TTC549 (cell line): Measurements from ENCODE around the gene DNAH6.

Source experiments
- FAIRE-seq: peaks from 2 replicates; lab custom pipeline; 2012; peaks lifted over from hg19 to GRCh38; lab: Jason Lieb, UNC

DNAH6 gene

GRCh38 chr2:84701880-84702279, 185.6 kb downstream of the DNAH6 start:
- no peak for FAIRE-seq

DNA sequence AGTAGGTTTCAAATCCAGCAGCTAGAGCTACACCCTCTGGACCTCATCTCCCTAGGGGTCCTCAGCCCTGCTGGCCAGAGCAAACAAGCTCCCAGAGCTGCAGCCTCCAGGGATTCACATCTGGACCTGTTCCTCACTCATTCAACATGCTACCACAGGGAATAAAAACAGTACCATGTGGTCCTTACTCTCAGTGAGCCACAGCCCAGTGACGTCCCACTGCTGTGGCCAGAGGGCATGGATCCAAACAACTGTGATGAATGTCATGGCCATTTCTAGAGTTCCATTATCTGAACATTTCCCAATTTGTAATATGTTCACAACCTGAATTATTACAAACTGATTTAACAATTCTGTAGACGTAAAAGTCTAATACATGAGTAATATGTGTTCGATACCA, 186.6 kb downstream of the DNAH6 start:
- FAIRE-seq: no peak

DNA sequence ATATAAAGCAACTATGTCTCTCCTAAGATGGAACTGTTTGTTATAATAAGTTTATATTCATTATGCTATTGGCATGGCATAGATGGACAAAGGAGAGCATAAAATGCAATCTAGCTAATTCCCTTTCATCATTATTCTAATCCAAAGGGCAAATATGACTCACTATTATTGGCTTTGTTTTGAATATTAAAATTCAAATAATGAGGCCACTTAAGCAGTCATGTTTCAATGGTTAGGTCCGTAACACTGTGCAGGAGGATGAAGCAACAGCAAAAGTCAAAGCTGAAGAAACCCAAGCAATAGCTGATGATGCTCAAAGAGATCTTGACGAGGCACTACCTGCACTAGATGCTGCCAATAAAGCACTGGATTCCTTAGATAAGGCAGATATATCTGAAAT, 187.5 kb downstream of the DNAH6 start:
- FAIRE-seq: no peak

- no peak for FAIRE-seq
These were observed 188.4 kb downstream of the DNAH6 start for GRCh38 chr2:84704505-84705244.

- no peak for FAIRE-seq
These were observed 189.6 kb downstream of the DNAH6 start for GRCh38 chr2:84705858-84706257.

GRCh38 chr2:84708442-84708841, 192.1 kb downstream of the DNAH6 start:
- no peak for FAIRE-seq

- FAIRE-seq: no peak
These were observed 195.4 kb downstream of the DNAH6 start for GRCh38 chr2:84711651-84712050.

GRCh38 chr2:84713441-84713840, 197.1 kb downstream of the DNAH6 start:
- FAIRE-seq: no peak

- no peak for FAIRE-seq
These were observed 200.3 kb downstream of the DNAH6 start for GRCh38 chr2:84716564-84716963.

GRCh38 chr2:84717302-84717701, 201.0 kb downstream of the DNAH6 start:
- no peak for FAIRE-seq

- no peak for FAIRE-seq
These were observed 203.1 kb downstream of the DNAH6 start for GRCh38 chr2:84719434-84719833.

DNA sequence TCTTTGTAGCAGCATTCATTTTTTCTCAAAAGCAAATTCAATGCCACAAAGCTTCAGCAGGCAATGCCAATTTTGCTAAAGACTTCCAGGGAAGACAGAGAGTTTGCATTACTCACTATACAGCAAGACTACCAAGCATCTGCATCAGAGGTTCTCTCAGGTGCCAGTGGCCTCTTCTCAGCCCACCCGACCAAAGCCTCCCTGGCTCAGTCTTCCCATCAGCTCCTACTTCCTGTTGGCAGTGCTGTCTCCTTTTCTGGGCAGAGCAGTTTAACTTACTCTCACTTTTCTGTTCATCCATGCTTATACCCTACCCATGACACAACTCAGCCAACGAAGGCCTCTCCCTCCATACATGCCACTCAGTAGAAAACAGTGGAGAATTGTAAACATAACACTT, 207.5 kb downstream of the DNAH6 start:
- FAIRE-seq: no peak

- FAIRE-seq: no peak
These were observed 209.4 kb downstream of the DNAH6 start for GRCh38 chr2:84725717-84726116.

DNA sequence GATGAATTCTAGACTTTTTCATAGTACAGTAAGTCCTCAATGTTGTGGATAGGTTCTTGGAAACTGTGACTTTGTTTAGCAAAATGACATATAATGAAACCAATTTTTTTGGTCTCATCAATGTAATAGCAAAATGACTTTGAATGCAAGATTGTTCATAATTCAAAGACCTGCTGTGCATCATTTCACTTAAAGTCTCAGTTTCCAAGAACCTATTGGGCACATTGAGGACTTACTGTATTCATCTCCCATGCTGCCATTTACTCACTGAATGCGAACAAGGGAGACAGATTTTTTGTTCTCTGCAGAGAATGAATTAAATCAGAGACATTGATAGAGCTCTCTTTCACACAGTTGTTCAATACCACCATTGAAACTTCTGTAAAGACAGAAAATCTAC, 211.0 kb downstream of the DNAH6 start:
- FAIRE-seq: no peak

GRCh38 chr2:84729224-84729623, 212.9 kb downstream of the DNAH6 start:
- FAIRE-seq: no peak

GRCh38 chr2:84731185-84731584, 214.9 kb downstream of the DNAH6 start:
- FAIRE-seq: no peak

GRCh38 chr2:84732897-84733778, 216.8 kb downstream of the DNAH6 start:
- FAIRE-seq: no peak

DNA sequence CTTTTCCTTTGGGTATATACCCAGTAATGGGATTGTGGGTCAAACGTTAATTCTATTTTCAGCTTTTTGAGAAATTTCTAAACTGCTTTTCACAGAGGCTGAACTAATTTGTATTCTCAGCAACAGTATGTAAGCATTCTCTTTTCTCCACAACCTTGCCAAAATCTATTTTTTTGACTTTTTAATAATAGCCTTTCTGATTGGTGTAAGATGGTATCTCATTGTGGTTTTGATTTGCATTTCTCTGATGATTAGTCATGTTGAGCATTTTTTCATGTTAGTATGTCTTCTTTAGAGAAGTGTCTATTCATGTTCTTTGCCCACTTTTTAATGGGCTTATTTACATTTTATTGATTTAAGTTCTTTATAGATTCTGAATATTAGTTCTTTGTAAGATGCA, 219.1 kb downstream of the DNAH6 start:
- no peak for FAIRE-seq

- FAIRE-seq: no peak
These were observed 225.0 kb downstream of the DNAH6 start for GRCh38 chr2:84741182-84741822.

DNA sequence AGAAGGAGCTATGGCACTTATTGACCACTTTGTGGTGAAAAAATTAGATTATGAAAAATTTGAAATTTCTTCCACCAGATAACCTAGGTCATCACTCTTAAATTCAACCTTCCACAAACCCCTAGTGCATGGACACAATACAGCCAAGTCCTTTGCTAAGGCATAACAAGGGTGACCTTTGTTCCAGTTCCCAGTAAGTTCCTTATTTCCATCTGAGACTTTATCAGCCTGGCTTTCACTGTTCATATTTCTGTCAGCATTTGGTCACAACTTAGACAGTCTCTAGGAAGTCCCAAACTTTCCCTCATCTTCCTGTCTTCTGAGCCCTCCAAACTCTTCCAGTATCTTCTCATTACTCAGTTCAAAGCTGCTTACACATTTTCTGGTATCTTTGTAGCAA, 232.0 kb downstream of the DNAH6 start:
- FAIRE-seq: no peak

DNA sequence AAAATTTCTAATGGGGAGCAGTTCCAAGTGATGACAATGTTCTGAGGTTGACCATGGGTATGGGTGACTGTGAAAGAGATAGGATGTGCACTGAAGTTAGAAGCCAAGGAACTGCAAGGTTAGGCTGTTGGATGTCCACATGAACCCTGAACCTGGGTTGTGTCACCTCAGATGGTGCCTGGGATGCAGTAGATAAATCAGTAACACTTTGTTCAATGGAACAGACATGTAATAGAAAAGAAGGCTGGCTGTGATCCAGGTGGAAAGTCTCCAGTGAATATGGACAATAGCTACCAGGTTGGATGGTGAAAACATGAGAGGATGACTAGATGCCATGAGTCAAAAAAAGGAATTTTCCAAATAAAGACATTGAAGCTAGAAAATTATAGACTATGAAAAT, 233.1 kb downstream of the DNAH6 start:
- no peak for FAIRE-seq

DNA sequence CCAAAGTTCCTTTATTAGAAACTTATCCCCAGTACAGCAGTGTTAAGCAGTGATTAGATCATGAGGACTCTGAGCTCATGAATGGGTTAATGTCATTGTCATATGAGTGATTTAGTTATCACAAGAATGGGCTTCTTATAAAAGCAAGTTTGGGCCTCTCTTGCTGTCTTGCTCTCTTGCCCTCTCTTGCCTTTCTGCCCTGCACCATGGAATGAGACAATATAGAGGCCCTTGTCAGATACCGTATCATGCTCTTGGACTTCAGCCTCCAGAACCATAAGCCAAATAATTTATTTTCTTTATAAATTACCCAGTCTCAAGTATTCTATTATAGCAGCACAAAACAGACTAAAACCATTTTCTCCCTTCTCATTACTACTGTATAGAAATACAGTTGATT, 238.8 kb downstream of the DNAH6 start:
- FAIRE-seq: no peak

GRCh38 chr2:84757648-84758047, 241.3 kb downstream of the DNAH6 start:
- FAIRE-seq: no peak
